Memory B cell (primary cell): ENCODE data around the gene MAEA.
A peak's percentile ranks its signal among the peaks of the same experiment; 100 is the strongest.

ENCODE experiments used
- ATAC-seq: fragments of 150-1000 bp; cut with Tn5 transposase; 2 replicates; pipeline ENCODE4 v1.10.0; 2021; ENCODE audit warnings: low read depth, mild to moderate bottlenecking, moderate library complexity
- DNase-seq, 2 donors: peaks; one replicate each; pipeline ENCODE4 v3.0.0; 2022; ENCODE audit warnings: low spot score in 2 of 2
- H3K27ac Mint-ChIP-seq: one replicate; pipeline ENCODE4 v1.8.0; 2022; ENCODE audit warnings: mild to moderate bottlenecking, moderate library complexity, mixed read lengths
- H3K27me3 Mint-ChIP-seq: one replicate; pipeline ENCODE4 v1.8.0; 2022; ENCODE audit warnings: mixed read lengths
- H3K36me3 Mint-ChIP-seq: one replicate; pipeline ENCODE4 v1.8.0; 2022; ENCODE audit warnings: mild to moderate bottlenecking, mixed read lengths
- H3K4me1 Mint-ChIP-seq: one replicate; pipeline ENCODE4 v1.8.0; 2022; ENCODE audit warnings: mixed read lengths
- H3K4me3 Mint-ChIP-seq: one replicate; pipeline ENCODE4 v1.8.0; 2022; ENCODE audit warnings: mild to moderate bottlenecking, moderate library complexity, mixed read lengths
- H3K9me3 Mint-ChIP-seq: one replicate; pipeline ENCODE4 v1.8.0; 2022; ENCODE audit warnings: mixed read lengths

MAEA gene

GRCh38 chr4:1296324-1297022 is 6.8 kb downstream of the MAEA start:
- Mint-ChIP-seq H3K27ac (peak overlapping the region; percentile 88), H3K36me3 (peaks cover 30% of the 10 kb centered on the region), H3K9me3 (no peaks in the 10 kb centered on the region), H3K27me3 (no peaks in the 10 kb centered on the region), H3K4me3 (peak overlapping the region; percentile 59), H3K4me1 (peaks cover 46% of the 10 kb centered on the region)
- ATAC-seq (no peak), DNase-seq (no peak)

GRCh38 chr4:1297023-1297395 is 7.3 kb downstream of the MAEA start:
- Mint-ChIP-seq H3K36me3 (peaks cover 31% of the 10 kb centered on the region), H3K27ac (no peak overlapping the region), H3K4me3 (no peak overlapping the region), H3K4me1 (peaks cover 43% of the 10 kb centered on the region), H3K9me3 (no peaks in the 10 kb centered on the region), H3K27me3 (no peaks in the 10 kb centered on the region)
- ATAC-seq (no peak), DNase-seq (no peak)

GRCh38 chr4:1297456-1298325 is 8.0 kb downstream of the MAEA start:
- no peaks in the 10 kb centered on the region for H3K9me3 Mint-ChIP-seq
- no peaks in the 10 kb centered on the region for H3K27me3 Mint-ChIP-seq
- no peak overlapping the region for H3K27ac Mint-ChIP-seq
- H3K4me3 Mint-ChIP-seq = no peak overlapping the region
- ATAC-seq (no peak), DNase-seq (no peak)
- peaks cover 34% of the 10 kb centered on the region for H3K36me3 Mint-ChIP-seq
- H3K4me1 Mint-ChIP-seq = peaks cover 40% of the 10 kb centered on the region

GRCh38 chr4:1298461-1298860 is 8.8 kb downstream of the MAEA start:
- Mint-ChIP-seq H3K4me3 (no peak overlapping the region), H3K4me1 (peaks cover 39% of the 10 kb centered on the region), H3K36me3 (peaks cover 34% of the 10 kb centered on the region), H3K9me3 (no peaks in the 10 kb centered on the region), H3K27ac (no peak overlapping the region), H3K27me3 (no peaks in the 10 kb centered on the region)
- no peak for ATAC-seq
- no peak for DNase-seq

GRCh38 chr4:1299301-1299860 is 9.7 kb downstream of the MAEA start:
- Mint-ChIP-seq H3K27ac (peak overlapping the region; percentile 75), H3K36me3 (peaks cover 34% of the 10 kb centered on the region), H3K4me3 (no peak overlapping the region), H3K4me1 (peaks cover 35% of the 10 kb centered on the region), H3K27me3 (no peaks in the 10 kb centered on the region), H3K9me3 (no peaks in the 10 kb centered on the region)
- ATAC-seq (no peak), DNase-seq (no peak)

- DNase-seq (no peak), ATAC-seq (no peak)
- Mint-ChIP-seq H3K9me3 (no peaks in the 10 kb centered on the region), H3K27ac (no peak overlapping the region), H3K4me1 (peaks cover 35% of the 10 kb centered on the region), H3K36me3 (peaks cover 37% of the 10 kb centered on the region), H3K27me3 (no peaks in the 10 kb centered on the region), H3K4me3 (no peak overlapping the region)
Observed at GRCh38 chr4:1300466-1301455, 11.1 kb downstream of the MAEA start.

GRCh38 chr4:1302159-1302558 is 12.5 kb downstream of the MAEA start:
- H3K4me3 Mint-ChIP-seq = no peak overlapping the region
- peaks cover 34% of the 10 kb centered on the region for H3K36me3 Mint-ChIP-seq
- H3K27ac Mint-ChIP-seq = no peak overlapping the region
- ATAC-seq (no peak), DNase-seq (no peak)
- H3K4me1 Mint-ChIP-seq = peaks cover 40% of the 10 kb centered on the region
- no peaks in the 10 kb centered on the region for H3K27me3 Mint-ChIP-seq
- H3K9me3 Mint-ChIP-seq = no peaks in the 10 kb centered on the region

GRCh38 chr4:1305261-1305711 is 15.6 kb downstream of the MAEA start:
- no peaks in the 10 kb centered on the region for H3K9me3 Mint-ChIP-seq
- H3K4me3 Mint-ChIP-seq = no peak overlapping the region
- no peak overlapping the region for H3K27ac Mint-ChIP-seq
- ATAC-seq (no peak), DNase-seq (no peak)
- H3K4me1 Mint-ChIP-seq = peaks cover 46% of the 10 kb centered on the region
- peaks cover 24% of the 10 kb centered on the region for H3K36me3 Mint-ChIP-seq
- H3K27me3 Mint-ChIP-seq = no peaks in the 10 kb centered on the region

GRCh38 chr4:1305781-1306455 is 16.2 kb downstream of the MAEA start:
- peaks cover 48% of the 10 kb centered on the region for H3K4me1 Mint-ChIP-seq

GRCh38 chr4:1307951-1308735 is 18.5 kb downstream of the MAEA start:
- H3K4me1 Mint-ChIP-seq = peaks cover 44% of the 10 kb centered on the region
- H3K27me3 Mint-ChIP-seq = no peaks in the 10 kb centered on the region
- no peak for ATAC-seq
- DNase-seq = no peak
- peaks cover 20% of the 10 kb centered on the region for H3K36me3 Mint-ChIP-seq
- no peak overlapping the region for H3K4me3 Mint-ChIP-seq
- no peaks in the 10 kb centered on the region for H3K9me3 Mint-ChIP-seq
- peak overlapping the region; percentile 24 for H3K27ac Mint-ChIP-seq

More at GRCh38 chr4:1305781-1306455, 16.2 kb downstream of the MAEA start:
- Mint-ChIP-seq H3K36me3 (peaks cover 23% of the 10 kb centered on the region), H3K4me3 (peak overlapping the region; percentile 32), H3K9me3 (no peaks in the 10 kb centered on the region), H3K27me3 (no peaks in the 10 kb centered on the region), H3K27ac (peak overlapping the region; percentile 35)
- ATAC-seq (peak; percentile 38), DNase-seq (no peak)

GRCh38 chr4:1309261-1310010 is 19.7 kb downstream of the MAEA start:
- Mint-ChIP-seq H3K9me3 (peaks cover 1% of the 10 kb centered on the region), H3K27ac (peak overlapping the region; percentile 24), H3K36me3 (peaks cover 27% of the 10 kb centered on the region), H3K4me1 (peaks cover 44% of the 10 kb centered on the region), H3K27me3 (no peaks in the 10 kb centered on the region), H3K4me3 (peak overlapping the region; percentile 75)
- DNase-seq (peak; percentile 27 to 35), ATAC-seq (peak; percentile 86)
